Peyer's patch (tissue), 4 donors: ENCODE results near the gene GDAP1L1.

Experiments
- CTCF ChIP-seq, 6 experiments: fragments of 450-650 bp in 4 of 6; fragments of 200-600 bp in 2 of 6; sonication (generic) in 1 of 6; IDR thresholded peaks; one replicate each; pipeline ENCODE4 v1.5.1; 2017 to 2019; ENCODE audit warnings: antibody characterized with exemption in 6 of 6, mild to moderate bottlenecking in 3 of 6, moderate library complexity in 1 of 6
- POLR2A ChIP-seq, 2 donors: fragments of 450-650 bp; IDR thresholded peaks; one replicate each; pipeline ENCODE4 v1.5.1; 2017; ENCODE audit warnings: antibody characterized with exemption in 2 of 2, mild to moderate bottlenecking in 2 of 2, moderate library complexity in 2 of 2

- TF ChIP-seq CTCF (IDR thresholded peaks at IDR 0.05) (no peak), POLR2A (IDR thresholded peaks at IDR 0.05) (no peak)
These were observed 39.9 kb upstream of the GDAP1L1 start for GRCh38 chr20:44207126-44207723.
